ENCODE measurements around the gene ANGEL1. TPM values are rescaled to one million over a fixed set of nuclear protein-coding genes. Genes with fewer than 3 reads are reported as not detected.

The ANGEL1 gene
- total RNA-seq, 4 donors from 2014 or later = 9.8 to 15.7 (median 13.0) TPM

DNA sequence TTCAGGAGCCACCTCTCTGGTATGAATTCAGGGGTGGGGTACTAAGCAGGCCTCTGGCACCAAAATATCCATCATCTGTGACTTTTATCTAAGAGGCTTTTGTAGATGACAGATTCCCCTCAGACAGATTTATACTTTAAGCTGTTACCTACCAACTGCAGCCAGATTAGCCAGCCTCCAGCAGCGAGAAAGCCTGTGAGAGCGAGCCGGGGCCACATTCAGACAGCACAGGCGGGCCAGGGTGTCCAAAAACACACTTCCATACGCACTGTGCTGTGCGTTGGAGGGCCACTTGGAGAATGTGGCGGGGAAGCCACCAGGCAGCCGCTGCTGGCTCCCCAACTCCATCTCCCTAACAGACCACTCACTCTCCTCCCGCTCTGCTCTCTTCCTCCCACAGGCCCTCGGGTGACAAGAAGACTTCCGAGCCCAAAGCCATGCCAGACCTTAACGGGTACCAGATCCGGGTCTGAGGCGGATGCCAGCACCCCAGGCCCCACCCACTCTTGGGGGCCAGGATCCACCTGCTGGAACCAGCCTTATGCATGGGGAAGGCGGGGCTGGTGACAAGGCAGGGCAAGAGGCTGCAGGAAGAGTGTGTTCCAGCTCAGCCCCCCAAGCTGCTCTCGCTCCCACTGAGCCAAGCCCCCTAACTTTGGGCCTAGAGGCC is 34.0 kb downstream of the ANGEL1 start:
- H3K27me3 ChIP-seq = no peaks in the 10 kb centered on the region
- TF ChIP-seq CTCF (IDR thresholded peaks at IDR 0.05) = no peak
- TF ChIP-seq POLR2A (IDR thresholded peaks at IDR 0.05) = no peak
- H3K4me1 ChIP-seq = peaks cover 0 to 27% (median 0%) of the 10 kb centered on the region in 4 donors
- peak in 1 of 3 donors; percentile 14 for DNase-seq
- no peak overlapping the region for H3K4me3 ChIP-seq
- H3K9me3 ChIP-seq = no peaks in the 10 kb centered on the region
- no peaks in the 10 kb centered on the region for H3K36me3 ChIP-seq
- H3K27ac ChIP-seq = no peak overlapping the region

DNA sequence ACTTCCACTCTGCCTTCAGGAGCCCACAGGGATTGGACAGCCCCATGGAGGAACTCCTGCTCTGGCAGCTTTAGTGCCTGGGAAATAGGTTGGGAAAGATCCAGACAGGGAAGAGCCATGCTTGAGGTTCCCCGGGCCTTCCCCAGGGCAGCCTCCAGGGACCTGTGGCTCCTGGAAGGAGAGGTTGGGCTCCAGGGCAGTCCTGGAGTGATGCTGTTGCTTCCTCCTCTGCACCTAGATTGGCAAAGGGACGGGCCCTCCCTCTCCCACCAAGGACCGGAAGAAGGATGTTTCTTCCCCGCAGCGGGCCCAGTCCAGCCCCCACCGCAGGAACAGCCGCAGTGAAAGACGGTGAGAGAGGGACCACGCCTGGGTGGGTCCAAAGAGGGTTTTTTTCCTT is 35.0 kb downstream of the ANGEL1 start:
- Histone ChIP-seq H3K36me3 (no peaks in the 10 kb centered on the region), H3K4me1 (peaks cover 0 to 27% (median 0%) of the 10 kb centered on the region in 4 donors), H3K4me3 (no peak overlapping the region), H3K9me3 (no peaks in the 10 kb centered on the region), H3K27me3 (no peaks in the 10 kb centered on the region), H3K27ac (no peak overlapping the region)
- TF ChIP-seq POLR2A (IDR thresholded peaks at IDR 0.05) = no peak
- TF ChIP-seq CTCF (IDR thresholded peaks at IDR 0.05) = no peak
- peak in 2 of 3 donors; percentile 14 to 42 for DNase-seq

GRCh38 chr14:76776428-76777251 is 36.0 kb downstream of the ANGEL1 start:
- Histone ChIP-seq H3K27ac (no peak overlapping the region), H3K36me3 (no peaks in the 10 kb centered on the region), H3K27me3 (no peaks in the 10 kb centered on the region), H3K9me3 (no peaks in the 10 kb centered on the region), H3K4me3 (no peak overlapping the region), H3K4me1 (peaks cover 0 to 19% (median 0%) of the 10 kb centered on the region in 4 donors)
- no peak for TF ChIP-seq CTCF (IDR thresholded peaks at IDR 0.05)
- TF ChIP-seq POLR2A (IDR thresholded peaks at IDR 0.05) = no peak
- peak in 1 of 3 donors; percentile 38 for DNase-seq

GRCh38 chr14:76775695-76776427 is 36.8 kb downstream of the ANGEL1 start:
- no peaks in the 10 kb centered on the region for H3K9me3 ChIP-seq
- peaks cover 0 to 16% (median 0%) of the 10 kb centered on the region in 4 donors for H3K4me1 ChIP-seq
- DNase-seq = peak in 2 of 3 donors; percentile 8 to 44
- H3K27ac ChIP-seq = no peak overlapping the region
- H3K4me3 ChIP-seq = no peak overlapping the region
- H3K36me3 ChIP-seq = no peaks in the 10 kb centered on the region
- TF ChIP-seq CTCF (IDR thresholded peaks at IDR 0.05) (no peak), POLR2A (IDR thresholded peaks at IDR 0.05) (no peak)
- no peaks in the 10 kb centered on the region for H3K27me3 ChIP-seq

DNA sequence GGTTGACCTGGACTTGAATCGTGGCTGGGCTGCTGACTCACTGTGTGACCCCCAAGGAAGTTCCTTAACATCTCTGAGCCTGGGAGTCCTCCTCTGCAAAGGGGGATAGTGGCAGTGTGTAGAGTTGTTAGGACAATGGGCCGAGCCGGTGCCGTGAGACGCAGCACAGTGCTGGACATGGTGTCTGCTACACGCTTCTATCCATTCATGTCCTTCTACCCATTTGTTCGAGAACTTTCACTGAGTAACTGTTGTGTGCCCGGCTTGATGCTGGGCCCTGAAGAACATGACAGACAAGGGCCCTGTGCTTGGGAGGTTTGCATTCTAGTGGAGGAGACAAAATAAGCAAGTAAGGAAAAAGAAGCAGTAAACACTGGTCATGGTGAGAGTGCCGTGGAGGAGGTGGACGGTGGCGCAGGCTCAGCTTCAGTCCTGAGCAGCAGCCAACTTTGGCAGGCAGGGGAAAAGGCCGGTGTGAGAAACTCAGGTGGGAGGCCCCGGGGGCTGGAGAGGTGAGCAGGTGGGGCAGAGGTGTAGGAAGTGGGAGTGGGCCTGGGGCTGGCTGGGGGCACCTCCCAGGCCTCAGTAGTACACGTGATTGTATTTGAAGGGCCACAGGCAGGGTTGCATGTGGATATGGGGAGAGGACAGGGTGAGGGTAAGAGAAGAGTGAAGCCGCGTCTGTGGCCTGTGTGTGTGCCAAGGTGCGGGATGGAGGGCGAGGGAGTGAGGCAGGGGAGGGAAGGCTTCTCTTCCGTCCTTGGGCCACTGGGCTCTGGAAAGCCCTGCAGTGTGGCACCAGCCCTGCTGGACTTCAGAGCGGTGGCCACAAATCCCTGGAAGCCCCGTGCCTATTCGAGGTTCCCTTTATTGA is 37.6 kb downstream of the ANGEL1 start:
- H3K4me1 ChIP-seq = peaks cover 0 to 13% (median 0%) of the 10 kb centered on the region in 4 donors
- H3K27me3 ChIP-seq = no peaks in the 10 kb centered on the region
- TF ChIP-seq POLR2A (IDR thresholded peaks at IDR 0.05) (no peak), CTCF (IDR thresholded peaks at IDR 0.05) (no peak)
- no peaks in the 10 kb centered on the region for H3K9me3 ChIP-seq
- no peak overlapping the region for H3K27ac ChIP-seq
- H3K4me3 ChIP-seq = no peak overlapping the region
- no peaks in the 10 kb centered on the region for H3K36me3 ChIP-seq
- peak in 1 of 3 donors; percentile 8 for DNase-seq
